GM18858 (cell line): Measurements from ENCODE around the gene BSPH1.
"Not testable (repeated sequence)": the region's sequence is repeated elsewhere in the genome, so short reads cannot be mapped to it uniquely, and the experiment has no call there.

Source experiments
- ATAC-seq: cut with Tn5 transposase; IDR thresholded peaks from one replicate; pipeline ENCODE4 v1.9.1; 2021; ENCODE audit not compliant: unreplicated experiment

The BSPH1 gene

DNA sequence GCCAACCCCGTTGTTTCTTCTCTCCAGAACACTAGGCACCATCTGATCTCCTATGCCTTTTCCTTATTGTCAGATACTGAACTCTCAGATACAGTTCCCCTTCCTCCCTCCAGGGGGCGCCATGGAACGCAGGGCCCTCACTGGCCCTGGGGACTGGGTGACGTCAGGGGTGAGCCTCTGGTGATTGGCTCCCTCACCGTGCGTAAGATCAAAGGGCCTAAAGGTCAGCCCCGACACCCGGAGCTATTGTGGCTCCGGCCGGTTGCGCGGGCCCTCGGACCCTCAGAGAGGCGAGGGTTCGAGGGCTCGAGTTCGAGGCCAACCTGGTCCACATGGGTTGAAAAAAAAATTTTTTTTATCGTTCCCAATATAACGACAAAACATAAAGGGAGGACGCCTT lies 63.4 kb downstream of the BSPH1 start:
- ATAC-seq: not testable (repeated sequence)

DNA sequence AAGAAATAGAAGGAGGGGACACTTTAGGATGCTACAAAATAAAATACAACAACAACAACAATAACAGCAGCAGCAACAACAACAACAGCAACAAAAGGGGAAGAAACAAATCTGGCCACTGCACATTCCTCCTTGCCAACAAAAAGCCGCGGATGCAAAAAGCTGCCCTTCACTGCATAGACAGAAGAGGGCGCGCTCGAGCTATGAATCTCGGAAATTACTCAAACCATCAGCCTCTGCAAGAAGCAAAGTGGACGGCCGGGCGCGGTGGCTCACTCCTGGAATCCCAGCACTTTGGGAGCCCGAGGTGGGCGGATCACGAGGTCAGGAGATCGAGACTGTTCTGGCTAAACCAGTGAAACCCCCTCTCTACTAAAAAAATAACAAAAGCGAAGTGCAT lies 71.9 kb downstream of the BSPH1 start:
- not testable (repeated sequence) for ATAC-seq
